Activated CD8-positive, alpha-beta T cell treated with anti-CD3 and anti-CD28 coated beads for 36 hours (primary cell): ENCODE results near the gene SHROOM2. TPM values are rescaled to one million over a fixed set of nuclear protein-coding genes. Genes with fewer than 3 reads are reported as not detected.

ENCODE experiments used
- ATAC-seq: fragments of 200-7000 bp; cut with Tn5 transposase; one replicate; pipeline ENCODE4 v1.10.0; 2021; ENCODE audit warnings: mild to moderate bottlenecking, moderate library complexity
- CTCF ChIA-PET: fragments of 350-600 bp; sonication (Branson Sonifier 250); formaldehyde crosslinking; loops from one replicate; lab custom pipeline; 2021; ENCODE audit warnings: antibody characterized with exemption; lab: Charles Lee
- POLR2A ChIA-PET: fragments of 350-600 bp; sonication (Branson Sonifier 250); formaldehyde crosslinking; loops from one replicate; lab custom pipeline; 2021; ENCODE audit warnings: antibody characterized with exemption; lab: Charles Lee
- DNase-seq: peaks from one replicate; pipeline ENCODE4 v3.0.0-alpha.2; 2020
- H3K27ac Mint-ChIP-seq: one replicate; pipeline ENCODE4 v1.8.0; 2021; ENCODE audit warnings: mild to moderate bottlenecking, mixed read lengths
- H3K27me3 Mint-ChIP-seq: one replicate; pipeline ENCODE4 v1.8.0; 2021; ENCODE audit warnings: mixed read lengths
- H3K36me3 Mint-ChIP-seq: one replicate; pipeline ENCODE4 v1.8.0; 2021; ENCODE audit warnings: low read depth, mixed read lengths
- H3K4me1 Mint-ChIP-seq: one replicate; pipeline ENCODE4 v1.8.0; 2021; ENCODE audit warnings: low read depth, mixed read lengths
- H3K4me3 Mint-ChIP-seq: one replicate; pipeline ENCODE4 v1.8.0; 2021; ENCODE audit warnings: mild to moderate bottlenecking, moderate library complexity, mixed read lengths
- H3K9me3 Mint-ChIP-seq: one replicate; pipeline ENCODE4 v1.8.0; 2021; ENCODE audit warnings: mixed read lengths
- CTCF ChIP-seq: fragments of 200-600 bp; IDR thresholded peaks from one replicate; pipeline ENCODE4 v1.8.0; 2022; ENCODE audit warnings: antibody characterized with exemption, mild to moderate bottlenecking
- intact Hi-C: fragments of 100-400 bp; cut with micrococcal nuclease; formaldehyde crosslinking; loops from one replicate; pipeline ENCODE4 v1.10.0; 2022
- total RNA-seq, 2 experiments: library from RNA; stranded (reverse); gene quantifications; one replicate each; pipeline ENCODE4 v1.2.3, GENCODE V29; 2021

Gene SHROOM2
- total RNA-seq, 2 experiments from 2014 or later = not detected

GRCh38 chrX:9903146-9903545, 116.9 kb downstream of the SHROOM2 start:
- no peak for TF ChIP-seq CTCF
- POLR2A ChIA-PET = interaction anchor here (0.6 kb wide), 1 partner anchor 266 kb away, joined by 3 read pairs; no protein-coding TSS in a partner anchor
- CTCF ChIA-PET = interaction anchor here (0.7 kb wide), 1 partner anchor 15 kb away, joined by 3 read pairs; no protein-coding TSS in a partner anchor
- no peak for DNase-seq
- H3K36me3 Mint-ChIP-seq = no peaks in the 10 kb centered on the region
- no peak overlapping the region for H3K4me3 Mint-ChIP-seq
- H3K4me1 Mint-ChIP-seq = peaks cover 2% of the 10 kb centered on the region
- no peak for ATAC-seq
- no peaks in the 10 kb centered on the region for H3K27me3 Mint-ChIP-seq
- no peaks in the 10 kb centered on the region for H3K9me3 Mint-ChIP-seq
- intact Hi-C loops = no loop called here
- no peak overlapping the region for H3K27ac Mint-ChIP-seq

GRCh38 chrX:9905288-9905687, 119.1 kb downstream of the SHROOM2 start:
- DNase-seq (no peak), ATAC-seq (no peak)
- Mint-ChIP-seq H3K4me3 (no peak overlapping the region), H3K27me3 (no peaks in the 10 kb centered on the region), H3K4me1 (peaks cover 2% of the 10 kb centered on the region), H3K9me3 (no peaks in the 10 kb centered on the region), H3K36me3 (no peaks in the 10 kb centered on the region), H3K27ac (no peak overlapping the region)
- intact Hi-C loops = no loop called here
- POLR2A ChIA-PET = no interaction called here
- CTCF ChIA-PET = no interaction called here
- no peak for TF ChIP-seq CTCF

GRCh38 chrX:9905721-9906120, 119.5 kb downstream of the SHROOM2 start:
- DNase-seq (no peak), ATAC-seq (no peak)
- no peaks in the 10 kb centered on the region for H3K27me3 Mint-ChIP-seq
- intact Hi-C loops = no loop called here
- POLR2A ChIA-PET = no interaction called here
- no peak overlapping the region for H3K4me3 Mint-ChIP-seq
- H3K27ac Mint-ChIP-seq = no peak overlapping the region
- H3K36me3 Mint-ChIP-seq = no peaks in the 10 kb centered on the region
- CTCF ChIA-PET = no interaction called here
- no peaks in the 10 kb centered on the region for H3K4me1 Mint-ChIP-seq
- H3K9me3 Mint-ChIP-seq = no peaks in the 10 kb centered on the region
- TF ChIP-seq CTCF = no peak

- no peak for TF ChIP-seq CTCF
Measured at GRCh38 chrX:9906919-9907318, 120.7 kb downstream of the SHROOM2 start.

GRCh38 chrX:9907645-9908387, 121.6 kb downstream of the SHROOM2 start:
- POLR2A ChIA-PET = no interaction called here
- Mint-ChIP-seq H3K4me1 (no peaks in the 10 kb centered on the region), H3K27ac (no peak overlapping the region), H3K4me3 (no peak overlapping the region), H3K9me3 (no peaks in the 10 kb centered on the region), H3K36me3 (no peaks in the 10 kb centered on the region), H3K27me3 (peaks cover 8% of the 10 kb centered on the region)
- CTCF ChIA-PET = no interaction called here
- ATAC-seq = no peak
- no peak for TF ChIP-seq CTCF
- DNase-seq = no peak
- intact Hi-C loops = no loop called here

More at GRCh38 chrX:9906919-9907318, 120.7 kb downstream of the SHROOM2 start:
- DNase-seq (no peak), ATAC-seq (no peak)
- Mint-ChIP-seq H3K9me3 (no peaks in the 10 kb centered on the region), H3K36me3 (no peaks in the 10 kb centered on the region), H3K4me1 (no peaks in the 10 kb centered on the region), H3K27ac (no peak overlapping the region), H3K4me3 (no peak overlapping the region), H3K27me3 (peaks cover 5% of the 10 kb centered on the region)
- CTCF ChIA-PET = no interaction called here
- POLR2A ChIA-PET = no interaction called here
- intact Hi-C loops = no loop called here
